Measurements from ENCODE around the gene REV1.
"Not testable (repeated sequence)": the region's sequence is repeated elsewhere in the genome, so short reads cannot be mapped to it uniquely, and the experiment has no call there.

Gene REV1

GRCh38 chr2:99504844-99505584, 15.2 kb upstream of the REV1 start (continued):
- TF ChIP-seq PRDM2 (tag by site-specific recombination; IDR thresholded peaks at IDR 0.05; ENCODE audit: borderline replicate concordance) (no peak), ZNF362 (tag by site-specific recombination; IDR thresholded peaks at IDR 0.05) (no peak), ZNF404 (tag by site-specific recombination; IDR thresholded peaks at IDR 0.05) (no peak), ZXDB (tag by site-specific recombination; IDR thresholded peaks at IDR 0.05) (no peak), PRDM6 (tag by site-specific recombination; IDR thresholded peaks at IDR 0.05) (no peak)
- TF ChIP-seq, protein P1, sequence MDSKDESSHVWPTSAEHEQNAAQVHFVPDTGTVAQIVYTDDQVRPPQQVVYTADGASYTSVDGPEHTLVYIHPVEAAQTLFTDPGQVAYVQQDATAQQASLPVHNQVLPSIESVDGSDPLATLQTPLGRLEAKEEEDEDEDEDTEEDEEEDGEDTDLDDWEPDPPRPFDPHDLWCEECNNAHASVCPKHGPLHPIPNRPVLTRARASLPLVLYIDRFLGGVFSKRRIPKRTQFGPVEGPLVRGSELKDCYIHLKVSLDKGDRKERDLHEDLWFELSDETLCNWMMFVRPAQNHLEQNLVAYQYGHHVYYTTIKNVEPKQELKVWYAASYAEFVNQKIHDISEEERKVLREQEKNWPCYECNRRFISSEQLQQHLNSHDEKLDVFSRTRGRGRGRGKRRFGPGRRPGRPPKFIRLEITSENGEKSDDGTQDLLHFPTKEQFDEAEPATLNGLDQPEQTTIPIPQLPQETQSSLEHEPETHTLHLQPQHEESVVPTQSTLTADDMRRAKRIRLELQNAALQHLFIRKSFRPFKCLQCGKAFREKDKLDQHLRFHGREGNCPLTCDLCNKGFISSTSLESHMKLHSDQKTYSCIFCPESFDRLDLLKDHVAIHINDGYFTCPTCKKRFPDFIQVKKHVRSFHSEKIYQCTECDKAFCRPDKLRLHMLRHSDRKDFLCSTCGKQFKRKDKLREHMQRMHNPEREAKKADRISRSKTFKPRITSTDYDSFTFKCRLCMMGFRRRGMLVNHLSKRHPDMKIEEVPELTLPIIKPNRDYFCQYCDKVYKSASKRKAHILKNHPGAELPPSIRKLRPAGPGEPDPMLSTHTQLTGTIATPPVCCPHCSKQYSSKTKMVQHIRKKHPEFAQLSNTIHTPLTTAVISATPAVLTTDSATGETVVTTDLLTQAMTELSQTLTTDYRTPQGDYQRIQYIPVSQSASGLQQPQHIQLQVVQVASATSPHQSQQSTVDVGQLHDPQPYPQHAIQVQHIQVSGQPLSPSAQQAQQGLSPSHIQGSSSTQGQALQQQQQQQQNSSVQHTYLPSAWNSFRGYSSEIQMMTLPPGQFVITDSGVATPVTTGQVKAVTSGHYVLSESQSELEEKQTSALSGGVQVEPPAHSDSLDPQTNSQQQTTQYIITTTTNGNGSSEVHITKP (tag by site-specific recombination; IDR thresholded peaks at IDR 0.05), result no peak

- CTCF ChIA-PET; H3K9me3 ChIP-seq (ENCODE audit: control insufficient read depth, insufficient read depth, low read depth, low read length); H3K4me1 ChIP-seq (ENCODE audit: control insufficient read depth, insufficient read depth, low read length); H3K27ac ChIP-seq (ENCODE audit: extremely low read depth, low read depth, low read length); H3K36me3 ChIP-seq (ENCODE audit: control insufficient read depth in 2 of 2, insufficient read depth in 1 of 2, low read length in 2 of 2); POLR2A ChIA-PET; H3K4me3 ChIP-seq (ENCODE audit: low read depth, low read length): not testable (repeated sequence)
Observed at GRCh38 chr2:99503662-99504416, 14.0 kb upstream of the REV1 start.

DNA sequence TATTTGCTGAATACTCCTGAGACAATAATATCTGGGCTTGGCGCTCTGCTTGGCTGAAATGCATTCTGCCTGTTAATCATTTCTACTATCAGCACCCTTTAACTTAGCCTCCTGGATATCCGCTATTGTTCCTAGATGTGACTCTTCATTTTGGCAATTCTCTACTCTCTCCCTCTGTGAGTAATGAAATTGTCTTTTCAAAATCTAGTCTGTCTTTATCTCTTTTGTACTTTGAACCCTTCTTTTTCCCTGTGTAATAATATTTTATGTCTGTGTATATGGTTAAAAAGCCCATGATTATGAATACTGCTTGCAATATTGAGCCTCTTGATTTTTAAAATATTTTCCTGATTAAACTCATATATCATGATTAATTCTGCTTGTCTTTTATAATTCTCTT, 6.2 kb upstream of the REV1 start:
- Histone ChIP-seq H3K27ac (ENCODE audit: extremely low read depth, low read depth, low read length) (no peak overlapping the region), H3K36me3 (ENCODE audit: control insufficient read depth in 2 of 2, insufficient read depth in 1 of 2, low read length in 2 of 2) (no peaks in the 10 kb centered on the region), H3K4me3 (ENCODE audit: low read depth, low read length) (no peak overlapping the region), H3K4me1 (ENCODE audit: control insufficient read depth, insufficient read depth, low read length) (no peaks in the 10 kb centered on the region), H3K9me3 (ENCODE audit: control insufficient read depth, insufficient read depth, low read depth, low read length) (no peaks in the 10 kb centered on the region)
- ChIA-PET POLR2A (no interaction called here), CTCF (no interaction called here)
- TF ChIP-seq ZNF514 (tag by site-specific recombination; IDR thresholded peaks at IDR 0.05) (no peak), ZNF175 (tag by site-specific recombination; IDR thresholded peaks at IDR 0.05) (no peak), ZNF776 (tag by site-specific recombination; IDR thresholded peaks at IDR 0.05; ENCODE audit: borderline replicate concordance) (no peak), ZBTB44 (tag by site-specific recombination; IDR thresholded peaks at IDR 0.05) (no peak), ZNF211 (tag by site-specific recombination; IDR thresholded peaks at IDR 0.05; ENCODE audit: low read depth) (no peak), ZNF747 (tag by site-specific recombination; IDR thresholded peaks at IDR 0.05) (no peak), ZNF837 (tag by site-specific recombination; IDR thresholded peaks at IDR 0.05) (no peak), ZFP3 (tag by site-specific recombination; IDR thresholded peaks at IDR 0.05; ENCODE audit: low read depth) (no peak), ZNF121 (tag by site-specific recombination; IDR thresholded peaks at IDR 0.05) (no peak), MZF1 (tag by site-specific recombination; IDR thresholded peaks at IDR 0.05; ENCODE audit: borderline replicate concordance) (no peak), ZBTB8A (tag by site-specific recombination; IDR thresholded peaks at IDR 0.05) (no peak)
